HG03060 (cell line): Measurements from ENCODE around the gene ACVRL1.

Experiments used
- ATAC-seq: cut with Tn5 transposase; IDR thresholded peaks from one replicate; pipeline ENCODE4 v1.9.1; 2021; ENCODE audit warnings: low read depth, moderate number of reproducible peaks; ENCODE audit not compliant: unreplicated experiment

The ACVRL1 gene

GRCh38 chr12:51932218-51933076 lies 25.1 kb downstream of the ACVRL1 start:
- no peak for ATAC-seq

GRCh38 chr12:51934080-51934479 lies 26.8 kb downstream of the ACVRL1 start:
- ATAC-seq, result no peak

- no peak for ATAC-seq
These were observed 30.6 kb downstream of the ACVRL1 start for GRCh38 chr12:51937926-51938325.

GRCh38 chr12:51938726-51939125 lies 31.4 kb downstream of the ACVRL1 start:
- ATAC-seq, result no peak

GRCh38 chr12:51941011-51941581 lies 33.8 kb downstream of the ACVRL1 start:
- no peak for ATAC-seq

GRCh38 chr12:51941604-51942003 lies 34.3 kb downstream of the ACVRL1 start:
- no peak for ATAC-seq

- no peak for ATAC-seq
These were observed 34.8 kb downstream of the ACVRL1 start for GRCh38 chr12:51942056-51942455.

- ATAC-seq, result no peak
These were observed 35.2 kb downstream of the ACVRL1 start for GRCh38 chr12:51942501-51943000.

- no peak for ATAC-seq
These were observed 36.0 kb downstream of the ACVRL1 start for GRCh38 chr12:51943346-51943745.

- no peak for ATAC-seq
These were observed 37.4 kb downstream of the ACVRL1 start for GRCh38 chr12:51944608-51945233.

- no peak for ATAC-seq
These were observed 40.1 kb downstream of the ACVRL1 start for GRCh38 chr12:51947246-51947996.

GRCh38 chr12:51948066-51948465 lies 40.8 kb downstream of the ACVRL1 start:
- no peak for ATAC-seq

- ATAC-seq, result no peak
These were observed 42.2 kb downstream of the ACVRL1 start for GRCh38 chr12:51949342-51950030.

GRCh38 chr12:51950682-51951198 lies 43.4 kb downstream of the ACVRL1 start:
- no peak for ATAC-seq

GRCh38 chr12:51951199-51951842 lies 44.0 kb downstream of the ACVRL1 start, which contains the start of gene ACVR1B:
Gene ACVR1B, plus strand, starts transcription at chr12:51951699. Its CDS starts 45 bp downstream, at chr12:51951744.
- ATAC-seq, result no peak

- no peak for ATAC-seq
These were observed 44.8 kb downstream of the ACVRL1 start for GRCh38 chr12:51951843-51952722.

GRCh38 chr12:51953089-51953488 lies 45.8 kb downstream of the ACVRL1 start:
- no peak for ATAC-seq

GRCh38 chr12:51953864-51954263 lies 46.6 kb downstream of the ACVRL1 start:
- ATAC-seq, result no peak
